K562 (cell line): ENCODE measurements around the gene FITM1. TPM values are rescaled to one million over a fixed set of nuclear protein-coding genes. Genes with fewer than 3 reads are reported as not detected.
A peak's percentile ranks its signal among the peaks of the same experiment; 100 is the strongest.

Source experiments
- ASH1L ChIP-seq: fragments of 450-650 bp; IDR thresholded peaks from 2 replicates; pipeline ENCODE4 v1.6.1; 2018; ENCODE audit warnings: borderline replicate concordance, mild to moderate bottlenecking, low read depth; ENCODE audit not compliant: partially characterized antibody
- HDAC8 ChIP-seq: fragments of 450-650 bp; IDR thresholded peaks from 2 replicates; pipeline ENCODE4 v1.6.1; 2016; ENCODE audit warnings: mild to moderate bottlenecking, missing genetic modification characterization, moderate library complexity, missing compliant biosample characterization
- KLF10 ChIP-seq: fragments of 250-450 bp; sonication (Bioruptor Pico); IDR thresholded peaks from 2 replicates; pipeline ENCODE4 v1.6.1; 2021; ENCODE audit warnings: matching md5 sums
- MBD2 ChIP-seq: sonication (generic); IDR thresholded peaks from 2 replicates; pipeline ENCODE4 v1.6.1; 2016; ENCODE audit warnings: low read depth, borderline replicate concordance
- MITF ChIP-seq: IDR thresholded peaks from 2 replicates; pipeline ENCODE4 v1.6.1; 2014; ENCODE audit warnings: antibody characterized with exemption
- NR3C1 ChIP-seq: sonication (generic); formaldehyde crosslinking; IDR thresholded peaks from 2 replicates; pipeline ENCODE4 v1.8.1; 2022; ENCODE audit warnings: missing genetic modification reagents
- SOX6 ChIP-seq: fragments of 450-650 bp; IDR thresholded peaks from 2 replicates; pipeline ENCODE4 v1.6.1; 2014; ENCODE audit warnings: mild to moderate bottlenecking
- SRSF1 ChIP-seq: fragments of 200-400 bp; formaldehyde crosslinking; IDR thresholded peaks from 2 replicates; pipeline ENCODE4 v1.6.1; 2017; ENCODE audit warnings: mild to moderate bottlenecking, low read depth, low read length, moderate library complexity
- STAT6 ChIP-seq: sonication (generic); formaldehyde crosslinking; IDR thresholded peaks from 2 replicates; pipeline ENCODE4 v1.8.1; 2023; ENCODE audit warnings: mild to moderate bottlenecking, missing genetic modification reagents
- TAF7 ChIP-seq: fragments of 450-650 bp; IDR thresholded peaks from 2 replicates; pipeline ENCODE4 v1.6.1; 2016; ENCODE audit warnings: missing genetic modification characterization, missing compliant biosample characterization
- TBL1XR1 ChIP-seq, 2 experiments: IDR thresholded peaks; 2 replicates each; pipeline ENCODE4 v1.6.1; 2012; ENCODE audit warnings: improper control_type of control experiment in 2 of 2, low read length in 2 of 2, mild to moderate bottlenecking in 1 of 2
- ZFP30 ChIP-seq: fragments of 250-450 bp; sonication (Bioruptor Pico); IDR thresholded peaks from 2 replicates; pipeline ENCODE4 v1.8.0; 2022; ENCODE audit warnings: moderate library complexity, mild to moderate bottlenecking, inconsistent platforms, borderline replicate concordance
- ZNF354B ChIP-seq: fragments of 250-450 bp; sonication (Bioruptor Pico); IDR thresholded peaks from 2 replicates; pipeline ENCODE4 v1.4.0; 2020
- polyA plus RNA-seq, 8 experiments: library from polyadenylated mRNA; depleted of rRNA in 4 of 8; stranded (reverse) in 5 of 8; unstranded in 3 of 8; fragments of >200 nt; fragmentation: Nextera tagmentation in 2 of 8; fragmentation: Illumina TruSeq in 1 of 8; extraction: Ambion mirVana in 2 of 8; extraction: Trizol in 1 of 8; gene quantifications; 2 replicates each; pipeline versions ENCODE4 v1.2.1 to v1.2.3, GENCODE V29; 2011 to 2014; ENCODE audit warnings: inconsistent platforms in 1 of 8, missing spikeins in 1 of 8
- total RNA-seq, 7 experiments: library from RNA; depleted of rRNA in 6 of 7; stranded (reverse); fragments of >200 nt in 6 of 7; fragmentation: Illumina TruSeq in 2 of 7; extraction: Trizol in 2 of 7; gene quantifications; 2 replicates each; pipeline versions ENCODE4 v1.2.1 to v1.2.3, GENCODE V29; 2011 to 2021; ENCODE audit warnings: low replicate concordance in 1 of 7
- TF ChIP-seq, protein P1 (sequence below): IDR thresholded peaks from 2 replicates; pipeline ENCODE4 v1.6.1; 2011; ENCODE audit warnings: borderline replicate concordance, low read depth, mild to moderate bottlenecking, moderate library complexity, low read length; ENCODE audit not compliant: insufficient read depth, poor library complexity, severe bottlenecking

Gene FITM1
- total and polyA plus RNA-seq, 9 of the 15 experiments (the other 6 are each of a cell fraction or from before 2014, with no cell fraction given) = 0.09 to 0.20 TPM; not detected in 7

GRCh38 chr14:24093901-24094840 lies 36.3 kb upstream of the FITM1 start, which contains the start of gene PCK2 (continued):
- no peak for TF ChIP-seq ASH1L
- no peak for TF ChIP-seq NR3C1 (CRISPR knock-in tag)
- TF ChIP-seq, protein P1, sequence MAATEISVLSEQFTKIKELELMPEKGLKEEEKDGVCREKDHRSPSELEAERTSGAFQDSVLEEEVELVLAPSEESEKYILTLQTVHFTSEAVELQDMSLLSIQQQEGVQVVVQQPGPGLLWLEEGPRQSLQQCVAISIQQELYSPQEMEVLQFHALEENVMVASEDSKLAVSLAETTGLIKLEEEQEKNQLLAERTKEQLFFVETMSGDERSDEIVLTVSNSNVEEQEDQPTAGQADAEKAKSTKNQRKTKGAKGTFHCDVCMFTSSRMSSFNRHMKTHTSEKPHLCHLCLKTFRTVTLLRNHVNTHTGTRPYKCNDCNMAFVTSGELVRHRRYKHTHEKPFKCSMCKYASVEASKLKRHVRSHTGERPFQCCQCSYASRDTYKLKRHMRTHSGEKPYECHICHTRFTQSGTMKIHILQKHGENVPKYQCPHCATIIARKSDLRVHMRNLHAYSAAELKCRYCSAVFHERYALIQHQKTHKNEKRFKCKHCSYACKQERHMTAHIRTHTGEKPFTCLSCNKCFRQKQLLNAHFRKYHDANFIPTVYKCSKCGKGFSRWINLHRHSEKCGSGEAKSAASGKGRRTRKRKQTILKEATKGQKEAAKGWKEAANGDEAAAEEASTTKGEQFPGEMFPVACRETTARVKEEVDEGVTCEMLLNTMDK = no peak
- no peak for TF ChIP-seq STAT6
- no peak for TF ChIP-seq ZNF354B (CRISPR knock-in tag)
- TF ChIP-seq SOX6 = no peak
- no peak for TF ChIP-seq SRSF1
- TF ChIP-seq ZFP30 (CRISPR knock-in tag) = no peak
- TF ChIP-seq HDAC8 (tag) = no peak
- TF ChIP-seq TAF7 (tag) = peak; percentile 66; the same call in 1 of the 2 replicates
- TF ChIP-seq MITF = no peak
- no peak for TF ChIP-seq KLF10 (CRISPR knock-in tag)
- peak in 1 of 2 experiments; percentile 10; a peak in 1 of 4 replicates for TF ChIP-seq TBL1XR1 (IDR thresholded peaks at IDR 0.05; ENCODE audit: low read length in 2 of 2)
- 0 out of 2 replicates have a peak, but pooled peaks have one; percentile 26 for TF ChIP-seq MBD2
